AG04449 (cell line): ENCODE measurements around the gene ANKFN1.

Source experiments
- CTCF ChIA-PET: fragments of 350-600 bp; formaldehyde crosslinking; extraction: SDS; loops from one replicate; lab custom pipeline; 2021; ENCODE audit warnings: antibody characterized with exemption; lab: Yijun Ruan, JAX
- POLR2A ChIA-PET: fragments of 400-600, 350-600 bp; formaldehyde crosslinking; extraction: SDS; loops from one replicate; lab custom pipeline; 2020; ENCODE audit warnings: antibody characterized with exemption, inconsistent platforms; lab: Yijun Ruan, JAX
- DNase-seq: peaks from one replicate; pipeline ENCODE4 v3.0.0-alpha.2; 2010; ENCODE audit warnings: low read depth, low spot score
- H3K4me3 ChIP-seq: 2 replicates; pipeline ENCODE4 v1.5.1; 2011; ENCODE audit warnings: low read depth, mild to moderate bottlenecking, control low read depth, low read length
- CTCF ChIP-seq: IDR thresholded peaks from one replicate; pipeline ENCODE4 v1.5.1; 2011; ENCODE audit warnings: mild to moderate bottlenecking, moderate library complexity, low read length, control low read depth, inconsistent platforms; ENCODE audit not compliant: insufficient read depth; ENCODE audit errors: missing control alignments

ANKFN1 gene

GRCh38 chr17:56548661-56549060 lies 395.4 kb downstream of the ANKFN1 start:
- ChIA-PET CTCF (no interaction called here), POLR2A (no interaction called here)
- DNase-seq = no peak
- H3K4me3 ChIP-seq = no peak overlapping the region
- no peak for TF ChIP-seq CTCF

GRCh38 chr17:56549501-56549900 lies 396.2 kb downstream of the ANKFN1 start:
- CTCF ChIA-PET = no interaction called here
- POLR2A ChIA-PET = no interaction called here

GRCh38 chr17:56557682-56558081 lies 404.4 kb downstream of the ANKFN1 start:
- POLR2A ChIA-PET = no interaction called here
- no peak overlapping the region for H3K4me3 ChIP-seq
- no peak for TF ChIP-seq CTCF
- CTCF ChIA-PET = no interaction called here
- DNase-seq = no peak

More at GRCh38 chr17:56549501-56549900, 396.2 kb downstream of the ANKFN1 start:
- no peak overlapping the region for H3K4me3 ChIP-seq
- no peak for TF ChIP-seq CTCF
- no peak for DNase-seq

GRCh38 chr17:56558088-56558487 lies 404.8 kb downstream of the ANKFN1 start:
- no peak for TF ChIP-seq CTCF
- POLR2A ChIA-PET = no interaction called here
- DNase-seq = no peak
- CTCF ChIA-PET = no interaction called here
- H3K4me3 ChIP-seq = no peak overlapping the region
